ENCODE results near the gene ESPL1. TPM values are rescaled to one million over a fixed set of nuclear protein-coding genes. Genes with fewer than 3 reads are reported as not detected.

ESPL1 gene
- polyA plus RNA-seq, 2 of the 4 experiments (the other 2 are of a cell fraction): 10.0 to 16.5 TPM

- Histone ChIP-seq H3K4me2 (no peak overlapping the region), H3K4me1 (peaks cover 46% of the 10 kb centered on the region), H3K9me3 (no peaks in the 10 kb centered on the region), H3K27ac (no peak overlapping the region), H3K4me3 (no peak overlapping the region)
- FAIRE-seq (no peak), DNase-seq (ENCODE audit: low read depth in 1 of 2, low spot score in 1 of 2) (no peak), ATAC-seq (no peak)
- POLR2A ChIA-PET: no interaction called here
- TF ChIP-seq ELK1 (IDR thresholded peaks at IDR 0.05; ENCODE audit: low read depth, low read length) (no peak), CBX8 (IDR thresholded peaks at IDR 0.05) (no peak), KDM1A (IDR thresholded peaks at IDR 0.05; ENCODE audit: low read depth) (no peak), HDAC2 (IDR thresholded peaks at IDR 0.05) (no peak), EP300 (IDR thresholded peaks at IDR 0.05) (no peak), POLR2A (IDR thresholded peaks at IDR 0.05; ENCODE audit: low read length) (no peak), USF2 (IDR thresholded peaks at IDR 0.05) (no peak), REST (IDR thresholded peaks at IDR 0.05) (no peak), EHMT2 (IDR thresholded peaks at IDR 0.05; ENCODE audit: low read depth) (no peak), HEYL (CRISPR knock-in tag; IDR thresholded peaks at IDR 0.05) (no peak), MAZ (IDR thresholded peaks at IDR 0.05; ENCODE audit: borderline replicate concordance, low read depth, low read length) (no peak), ZNF302 (CRISPR knock-in tag; IDR thresholded peaks at IDR 0.05) (no peak), HES2 (IDR thresholded peaks at IDR 0.05) (no peak), JUNB (IDR thresholded peaks at IDR 0.05) (no peak), RNF2 (IDR thresholded peaks at IDR 0.05; ENCODE audit: borderline replicate concordance, low read depth) (no peak)
- WGBS (ENCODE audit: missing lambda C conversion rate): 96% methylated on average over 4 of the region's 4 CpGs
- CTCF ChIA-PET: interaction anchor here (1.6 to 33.2 kb wide), 4 partner anchors 14 to 63 kb away, joined by 5 to 1046 read pairs (median 24); partner anchors contain the start of genes ESPL1, MYG1 and PFDN5
These were observed 41.3 kb upstream of the ESPL1 start for GRCh38 chr12:53226815-53227214.

- FAIRE-seq: no peak
These were observed 40.8 kb upstream of the ESPL1 start for GRCh38 chr12:53227341-53227740.

GRCh38 chr12:53227836-53228235 lies 40.3 kb upstream of the ESPL1 start:
- Histone ChIP-seq H3K4me1 (peaks cover 41% of the 10 kb centered on the region), H3K9me3 (no peaks in the 10 kb centered on the region), H3K27ac (no peak overlapping the region), H3K4me3 (no peak overlapping the region), H3K4me2 (no peak overlapping the region)
- ATAC-seq (no peak), FAIRE-seq (no peak), DNase-seq (ENCODE audit: low read depth in 1 of 2, low spot score in 1 of 2) (no peak)
- ChIA-PET CTCF (interaction anchor here (0.5 to 3.9 kb wide), 5 partner anchors 12 to 251 kb away, joined by 3 to 39 read pairs (median 3); partner anchors contain the start of gene SPRYD3), POLR2A (no interaction called here)
- 78% methylated on average over 1 of the region's 1 CpG for WGBS (ENCODE audit: missing lambda C conversion rate)
- TF ChIP-seq NPAS2 (CRISPR knock-in tag; IDR thresholded peaks at IDR 0.05; ENCODE audit: borderline replicate concordance): no peak
- no peak for TF ChIP-seq SMC3 (IDR thresholded peaks at IDR 0.05)
- no peak for TF ChIP-seq RARB (CRISPR knock-in tag; IDR thresholded peaks at IDR 0.05)
- TF ChIP-seq JUN (IDR thresholded peaks at IDR 0.05): no peak
- no peak for TF ChIP-seq KDM1A (IDR thresholded peaks at IDR 0.05; ENCODE audit: low read depth)
- no peak for TF ChIP-seq ATOH8 (CRISPR knock-in tag; IDR thresholded peaks at IDR 0.05; ENCODE audit: low read depth)
- TF ChIP-seq CEBPB (IDR thresholded peaks at IDR 0.05): no peak
- TF ChIP-seq CBX8 (IDR thresholded peaks at IDR 0.05): no peak
- TF ChIP-seq RNF2 (IDR thresholded peaks at IDR 0.05; ENCODE audit: borderline replicate concordance, low read depth): no peak
- TF ChIP-seq CBX2 (IDR thresholded peaks at IDR 0.05; ENCODE audit: borderline replicate concordance, low read depth): no peak
- TF ChIP-seq RCOR1 (IDR thresholded peaks at IDR 0.05; ENCODE audit: low read depth, low read length): no peak
- no peak for TF ChIP-seq E2F6 (IDR thresholded peaks at IDR 0.05; ENCODE audit: borderline replicate concordance, low read depth)
- TF ChIP-seq TP53 (CRISPR knock-in tag; IDR thresholded peaks at IDR 0.05): no peak
- no peak for TF ChIP-seq BCL3 (IDR thresholded peaks at IDR 0.05)

More at GRCh38 chr12:53227341-53227740, 40.8 kb upstream of the ESPL1 start:
- no peak for ATAC-seq
- Histone ChIP-seq H3K4me2 (no peak overlapping the region), H3K9me3 (no peaks in the 10 kb centered on the region), H3K4me1 (peaks cover 42% of the 10 kb centered on the region), H3K4me3 (no peak overlapping the region), H3K27ac (no peak overlapping the region)
- TF ChIP-seq EP300 (IDR thresholded peaks at IDR 0.05): no peak
- no peak for TF ChIP-seq CEBPB (IDR thresholded peaks at IDR 0.05)
- no peak for TF ChIP-seq JUNB (IDR thresholded peaks at IDR 0.05)
- no peak for TF ChIP-seq GATA3 (IDR thresholded peaks at IDR 0.05; ENCODE audit: borderline replicate concordance)
- ChIA-PET POLR2A (no interaction called here), CTCF (interaction anchor here (0.5 to 33.2 kb wide), 6 partner anchors 14 to 251 kb away, joined by 3 to 1046 read pairs (median 6); partner anchors contain the start of genes MYG1, PFDN5 and SPRYD3)
- 94% methylated on average over 11 of the region's 11 CpGs for WGBS (ENCODE audit: missing lambda C conversion rate)
- DNase-seq (ENCODE audit: low read depth in 1 of 2, low spot score in 1 of 2): no peak
